HEK293T (cell line): ENCODE measurements around the gene CD226.

ENCODE experiments used
- BHLHE40 ChIP-seq: fragments of 450-650 bp; IDR thresholded peaks from 2 replicates; pipeline ENCODE4 v1.6.1; 2016; ENCODE audit warnings: mild to moderate bottlenecking, moderate library complexity, borderline replicate concordance
- CTBP1 ChIP-seq: fragments of 450-650 bp; IDR thresholded peaks from 2 replicates; pipeline ENCODE4 v1.6.1; 2016; ENCODE audit warnings: borderline replicate concordance
- ELF4 ChIP-seq: fragments of 450-650 bp; IDR thresholded peaks from 2 replicates; pipeline ENCODE4 v1.6.1; 2017; ENCODE audit warnings: antibody characterized with exemption
- FOXA1 ChIP-seq: fragments of 450-650 bp; IDR thresholded peaks from 2 replicates; pipeline ENCODE4 v1.6.1; 2016; ENCODE audit warnings: mild to moderate bottlenecking
- FOXK2 ChIP-seq: fragments of 450-650 bp; IDR thresholded peaks from 2 replicates; pipeline ENCODE4 v1.6.1; 2016; ENCODE audit warnings: mild to moderate bottlenecking
- FOXM1 ChIP-seq: fragments of 450-650 bp; IDR thresholded peaks from 2 replicates; pipeline ENCODE4 v1.6.1; 2017; ENCODE audit warnings: mild to moderate bottlenecking, borderline replicate concordance
- HDGF ChIP-seq: fragments of 450-650 bp; IDR thresholded peaks from 2 replicates; pipeline ENCODE4 v1.6.1; 2017; ENCODE audit warnings: antibody characterized with exemption, borderline replicate concordance
- L3MBTL2 ChIP-seq: fragments of 450-650 bp; conservative IDR thresholded peaks from 2 replicates; pipeline ENCODE4 v1.6.1; 2016; ENCODE audit warnings: mild to moderate bottlenecking
- LEF1 ChIP-seq: fragments of 450-650 bp; IDR thresholded peaks from 2 replicates; pipeline ENCODE4 v1.6.1; 2017; ENCODE audit warnings: mild to moderate bottlenecking, borderline replicate concordance
- NFRKB ChIP-seq: fragments of 450-650 bp; IDR thresholded peaks from 2 replicates; pipeline ENCODE4 v1.6.1; 2016; ENCODE audit warnings: mild to moderate bottlenecking, moderate library complexity
- PKNOX1 ChIP-seq: fragments of 450-650 bp; IDR thresholded peaks from 2 replicates; pipeline ENCODE4 v1.6.1; 2016
- SP1 ChIP-seq: fragments of 450-650 bp; IDR thresholded peaks from 2 replicates; pipeline ENCODE4 v1.6.1; 2017
- SUZ12 ChIP-seq: fragments of 450-650 bp; IDR thresholded peaks from 2 replicates; pipeline ENCODE4 v1.6.1; 2016; ENCODE audit warnings: mild to moderate bottlenecking
- ZNF384 ChIP-seq: fragments of 450-650 bp; IDR thresholded peaks from 2 replicates; pipeline ENCODE4 v1.6.1; 2016

GRCh38 chr18:69935319-69936190, 12.1 kb downstream of the CD226 start:
- TF ChIP-seq NFRKB: no peak
- TF ChIP-seq ELF4: no peak
- no peak for TF ChIP-seq FOXM1
- TF ChIP-seq SP1: no peak
- TF ChIP-seq L3MBTL2: no peak
- no peak for TF ChIP-seq CTBP1
- no peak for TF ChIP-seq FOXK2
- TF ChIP-seq FOXA1: no peak
- no peak for TF ChIP-seq PKNOX1
- TF ChIP-seq BHLHE40: no peak
- TF ChIP-seq LEF1: no peak
- TF ChIP-seq HDGF: no peak
- no peak for TF ChIP-seq SUZ12
- no peak for TF ChIP-seq ZNF384
